GM19023 (cell line): ENCODE measurements around the gene HS3ST1.
A peak's percentile ranks its signal among the peaks of the same experiment; 100 is the strongest.

Experiments
- ATAC-seq: cut with Tn5 transposase; IDR thresholded peaks from one replicate; pipeline ENCODE4 v1.9.1; 2021; ENCODE audit warnings: mild to moderate bottlenecking, moderate library complexity; ENCODE audit not compliant: unreplicated experiment

Gene HS3ST1

DNA sequence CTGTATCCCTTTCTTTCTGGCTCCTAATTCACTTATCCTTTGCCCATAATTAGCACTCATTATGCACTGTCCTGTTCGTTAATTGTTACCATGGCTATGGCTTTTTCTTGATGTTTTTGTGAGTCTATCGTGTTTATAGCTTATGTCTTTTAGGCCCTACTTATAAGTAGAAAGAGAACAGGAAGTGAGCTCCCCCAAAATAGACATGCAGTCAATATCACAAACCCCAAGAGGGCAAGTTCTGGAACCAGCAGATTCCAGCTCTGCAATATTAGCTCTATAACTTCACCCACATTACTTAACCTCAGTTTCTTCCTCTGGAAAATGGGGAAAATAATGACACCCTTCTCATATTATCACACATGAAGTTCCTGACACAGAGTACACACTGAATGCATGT is 7.4 kb upstream of the HS3ST1 start:
- ATAC-seq, result no peak

DNA sequence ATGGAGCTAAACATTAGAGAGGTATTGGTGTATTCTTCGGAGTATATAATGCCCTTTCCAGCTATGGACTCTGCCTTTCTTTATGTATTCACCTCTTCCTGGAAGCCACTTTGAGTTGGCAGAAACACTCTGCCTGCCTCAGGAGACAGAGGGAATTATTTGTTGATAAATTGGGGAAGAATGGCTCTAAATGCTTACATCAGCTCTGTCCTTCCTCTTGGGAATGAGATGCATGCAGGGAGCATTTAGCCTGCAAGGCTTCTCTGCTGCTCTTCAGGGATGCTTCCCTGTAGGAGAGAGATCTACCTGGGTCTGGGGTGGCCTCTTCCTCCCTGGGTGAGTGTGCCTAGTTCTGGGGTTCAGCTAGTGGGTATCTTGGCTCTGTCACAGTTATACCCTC is 6.9 kb upstream of the HS3ST1 start:
- no peak for ATAC-seq

DNA sequence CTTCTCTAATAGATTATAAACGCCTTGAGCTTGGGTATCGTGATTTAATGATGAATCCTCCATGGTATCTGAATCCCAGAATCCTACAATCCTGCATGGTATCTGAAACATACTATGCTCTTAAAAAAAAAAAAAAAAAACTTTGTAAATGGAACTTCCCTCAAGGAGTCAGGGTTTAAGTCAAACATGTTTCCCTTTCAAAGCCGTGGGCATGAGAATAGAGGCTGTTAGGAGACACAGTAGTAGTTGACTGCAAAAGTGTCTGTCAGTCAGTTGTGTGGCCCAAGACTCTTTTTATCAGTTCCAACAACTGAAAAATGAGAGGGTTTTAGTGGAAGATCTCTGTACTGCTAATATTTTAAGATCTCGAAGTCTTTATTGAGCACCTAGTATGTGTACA is 2.4 kb upstream of the HS3ST1 start:
- no peak for ATAC-seq

DNA sequence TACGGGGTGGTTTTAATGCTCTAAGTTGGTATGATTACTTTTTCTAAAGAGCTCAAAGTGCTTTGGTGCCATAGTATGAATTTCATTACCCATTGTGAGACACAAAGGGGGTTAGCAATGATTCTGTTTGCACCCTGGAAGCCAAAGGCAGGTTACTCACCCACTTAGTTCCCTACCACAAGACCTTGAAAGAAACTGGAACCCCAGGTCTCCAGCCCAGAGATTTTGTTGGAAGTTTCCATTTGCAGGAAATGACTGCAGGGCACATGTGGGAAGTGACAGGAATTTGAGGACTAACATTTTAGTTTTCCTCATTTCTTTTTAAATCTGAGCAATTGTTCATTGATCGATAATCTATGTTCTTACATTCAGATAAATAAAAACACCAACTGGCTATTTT is 1.8 kb upstream of the HS3ST1 start:
- no peak for ATAC-seq

DNA sequence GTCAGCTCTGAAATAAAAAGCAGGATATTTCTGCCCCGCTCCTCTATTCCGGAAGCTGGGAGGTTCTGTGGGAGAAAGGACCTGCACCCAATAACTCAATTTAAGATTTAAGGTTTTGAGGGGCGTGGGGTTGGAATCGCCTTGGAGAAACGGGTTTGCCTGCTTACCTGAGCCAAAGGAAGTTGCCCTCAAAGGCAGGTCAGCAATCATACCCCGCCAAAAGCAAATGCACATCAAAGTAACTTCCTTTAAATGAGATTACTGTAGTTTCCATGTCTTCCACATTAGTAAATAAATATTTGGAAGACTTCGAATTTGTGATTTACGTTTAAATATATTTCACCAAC is 978 bp upstream of the HS3ST1 start:
- no peak for ATAC-seq

DNA sequence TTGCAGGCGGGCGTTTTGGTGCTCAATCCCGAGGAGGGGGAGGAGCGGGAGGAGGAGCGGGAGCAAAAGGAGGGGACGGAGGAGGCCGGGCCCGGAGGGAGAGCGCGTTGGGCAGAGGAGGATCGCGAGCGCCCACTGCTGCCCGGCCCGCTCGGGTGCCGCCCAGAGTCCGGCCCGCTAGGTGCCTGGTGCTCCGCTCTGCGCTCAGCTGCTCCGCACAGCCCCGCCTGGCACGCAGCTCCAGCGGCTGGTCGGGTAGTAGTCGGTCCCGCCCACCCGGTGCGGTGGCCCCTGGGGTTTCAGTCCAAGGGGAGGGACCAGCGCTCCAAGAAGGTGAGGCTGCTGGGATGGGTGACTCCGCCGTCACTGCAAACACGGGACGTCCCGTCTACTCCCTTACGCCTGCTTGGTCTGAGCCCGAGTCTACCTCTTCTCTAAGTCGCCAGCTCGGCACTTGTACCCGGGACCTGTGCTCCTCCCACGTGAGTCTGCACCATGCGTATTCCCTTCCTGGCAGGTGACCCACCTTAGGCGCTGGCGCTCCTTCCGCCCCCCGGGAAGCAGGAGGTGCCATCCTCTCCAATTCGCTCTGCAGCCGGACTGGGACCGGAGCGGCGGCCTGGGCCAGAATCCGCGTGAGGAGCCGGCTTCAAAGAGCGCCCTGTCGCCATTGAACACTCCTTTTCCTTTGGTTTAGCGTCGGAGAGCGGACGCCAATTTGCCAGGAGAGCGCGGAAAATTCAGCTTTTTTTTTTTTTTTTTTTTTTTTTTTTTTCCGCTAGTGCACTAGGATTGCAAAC is 405 bp upstream of the HS3ST1 start:
- peak; percentile 82 for ATAC-seq

DNA sequence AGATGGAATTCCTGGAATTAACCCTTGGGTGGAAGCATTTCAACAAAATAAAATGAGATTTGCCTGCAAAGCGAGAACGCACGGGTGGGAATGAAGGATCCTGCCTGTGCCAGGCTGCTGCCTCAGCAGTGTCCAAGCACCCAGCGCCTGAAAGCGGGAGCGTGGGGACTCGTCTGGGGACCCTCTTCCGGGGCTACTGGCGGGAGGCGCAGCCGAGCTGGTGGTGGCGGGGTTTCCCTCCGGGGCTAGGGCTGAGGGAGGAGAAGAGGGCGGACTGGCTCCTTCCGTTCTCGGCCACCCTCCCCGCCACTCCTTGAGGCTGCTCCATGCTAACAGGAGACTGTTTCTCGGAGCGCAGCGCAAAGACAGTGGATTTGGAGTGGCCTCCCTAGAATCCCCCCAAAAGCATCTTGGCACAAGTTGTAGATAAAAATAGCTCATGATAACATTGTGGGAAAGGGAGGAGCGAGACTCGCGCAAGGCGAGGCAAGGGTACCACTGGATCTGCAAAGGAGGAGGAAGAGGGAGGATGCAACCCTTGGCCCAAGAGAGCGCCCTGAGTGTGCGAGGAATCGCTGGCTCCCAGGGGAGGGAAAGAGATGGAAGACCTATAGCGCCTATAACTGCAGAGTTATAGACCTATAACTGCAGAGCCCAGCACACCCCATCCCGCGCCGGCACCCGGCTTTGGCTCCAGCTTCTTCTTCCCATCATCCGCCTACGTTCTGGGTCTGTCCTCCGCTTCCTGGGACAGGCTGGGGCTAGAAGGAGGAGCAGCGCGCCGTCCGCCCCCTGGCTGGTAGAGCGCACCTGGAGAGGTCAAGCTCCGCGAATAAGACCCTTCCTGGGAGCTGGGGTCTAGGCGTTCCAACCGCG is 1.3 kb downstream of the HS3ST1 start:
- no peak for ATAC-seq

DNA sequence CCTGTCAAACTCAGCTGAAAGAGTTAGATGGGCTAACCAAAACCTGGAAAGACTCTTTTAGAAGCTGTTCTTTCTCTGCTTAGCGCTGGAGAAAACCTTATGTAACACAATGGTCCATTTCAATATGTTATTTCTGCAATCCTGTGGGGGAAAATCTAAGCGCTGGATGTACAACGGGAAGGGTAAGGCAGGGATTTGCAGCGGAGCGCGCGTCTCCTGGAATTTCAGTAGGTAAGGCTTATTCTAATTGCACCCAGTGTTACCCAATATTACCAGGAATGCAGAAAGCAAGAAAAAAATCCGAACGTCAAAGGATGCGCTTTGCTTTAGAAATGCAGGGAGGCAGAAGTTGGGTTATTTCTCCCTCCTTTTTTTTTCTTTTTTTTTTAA is 2.0 kb downstream of the HS3ST1 start:
- ATAC-seq, result no peak

DNA sequence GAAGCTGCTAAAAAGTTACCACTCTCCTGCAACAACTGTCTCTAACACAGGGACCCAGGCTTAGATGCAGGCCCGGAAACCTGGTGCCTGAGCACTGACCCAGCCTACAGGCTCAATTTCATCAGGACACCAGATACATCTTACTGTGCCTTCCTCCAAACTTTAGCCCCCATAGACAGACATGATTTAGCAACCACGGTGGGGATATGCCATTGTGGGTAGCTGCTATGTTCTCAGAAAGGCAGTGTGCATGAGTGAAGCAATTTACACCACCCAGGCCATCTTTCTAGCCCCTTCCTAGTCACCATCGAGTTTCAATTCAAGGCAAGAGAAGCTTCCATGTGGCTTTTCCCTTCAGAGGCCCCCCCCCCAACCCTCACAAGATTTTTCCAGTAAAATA is 2.7 kb downstream of the HS3ST1 start:
- ATAC-seq, result no peak

DNA sequence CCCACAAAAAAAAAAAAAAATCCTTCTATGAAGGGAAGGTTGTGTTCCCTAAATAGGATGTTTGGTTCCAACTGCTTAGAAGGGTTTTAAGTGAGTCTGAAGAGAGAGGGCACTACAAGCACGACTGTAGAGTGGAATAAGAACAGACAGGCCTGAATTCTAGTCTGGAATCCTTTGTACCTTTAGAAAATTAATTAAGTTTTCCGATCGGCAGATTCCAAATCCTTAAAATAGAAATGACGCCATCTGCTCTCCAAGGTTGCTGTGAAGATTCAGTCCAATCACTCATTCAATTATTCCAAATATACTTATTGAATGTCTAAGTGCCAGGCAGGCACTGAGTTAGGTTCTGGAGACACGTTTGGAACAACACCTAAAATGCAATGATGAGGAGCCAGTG is 3.8 kb downstream of the HS3ST1 start:
- no peak for ATAC-seq

DNA sequence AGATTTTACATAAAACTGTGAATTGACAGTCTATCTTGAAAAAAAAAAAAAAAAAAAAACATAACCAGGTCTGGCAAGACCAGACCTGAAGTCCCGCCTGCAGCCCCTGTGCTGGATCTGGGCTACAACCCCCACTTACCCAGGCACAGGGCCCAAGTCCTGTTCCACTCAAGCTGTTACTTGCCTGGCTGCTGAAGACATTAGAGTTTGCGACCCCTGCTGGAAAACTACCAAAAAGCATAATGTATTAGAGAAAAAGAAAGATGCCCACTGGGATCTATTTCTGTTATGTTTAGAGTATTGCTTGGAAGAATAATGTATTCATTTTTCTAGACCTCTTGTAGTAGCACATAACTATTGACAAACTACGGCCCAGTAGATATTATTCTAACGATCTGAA is 4.7 kb downstream of the HS3ST1 start:
- ATAC-seq, result no peak

DNA sequence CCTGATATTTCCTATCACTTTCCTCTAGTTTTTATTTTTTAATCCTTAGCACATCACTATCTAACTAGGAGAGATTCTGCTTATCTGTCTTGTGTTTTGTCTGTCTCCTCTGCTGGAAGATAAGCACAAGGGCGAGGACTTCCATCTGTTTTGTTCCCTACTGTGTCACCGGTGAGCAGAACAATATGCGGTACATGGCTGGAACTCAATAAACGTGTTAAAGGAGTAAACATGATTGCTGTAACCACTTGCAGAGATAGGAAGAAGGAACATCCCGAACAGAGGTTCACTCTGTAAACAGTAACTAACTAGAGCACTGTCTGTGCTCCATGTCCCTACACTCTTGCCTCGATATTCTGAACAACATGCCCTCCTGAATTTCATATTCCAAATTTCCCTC is 5.2 kb downstream of the HS3ST1 start:
- no peak for ATAC-seq

DNA sequence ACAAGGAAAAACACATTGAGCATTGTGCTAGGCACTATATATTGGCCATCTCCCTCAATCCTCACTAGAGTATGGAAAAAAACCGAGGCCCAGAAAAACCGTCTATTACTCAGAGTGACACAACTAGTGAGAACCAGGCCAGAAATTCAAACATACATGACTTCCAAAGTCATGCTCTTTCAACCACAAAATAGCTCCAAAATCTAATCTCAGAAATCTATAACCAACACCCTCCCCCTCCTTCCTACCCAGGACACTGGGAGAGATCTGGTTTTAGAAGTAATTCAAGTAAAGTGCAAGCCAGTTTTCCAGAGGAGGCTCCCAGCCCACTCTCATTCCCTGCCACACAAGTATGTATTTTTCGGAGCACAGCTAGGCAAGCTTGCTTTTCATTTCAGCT is 7.6 kb downstream of the HS3ST1 start:
- no peak for ATAC-seq

DNA sequence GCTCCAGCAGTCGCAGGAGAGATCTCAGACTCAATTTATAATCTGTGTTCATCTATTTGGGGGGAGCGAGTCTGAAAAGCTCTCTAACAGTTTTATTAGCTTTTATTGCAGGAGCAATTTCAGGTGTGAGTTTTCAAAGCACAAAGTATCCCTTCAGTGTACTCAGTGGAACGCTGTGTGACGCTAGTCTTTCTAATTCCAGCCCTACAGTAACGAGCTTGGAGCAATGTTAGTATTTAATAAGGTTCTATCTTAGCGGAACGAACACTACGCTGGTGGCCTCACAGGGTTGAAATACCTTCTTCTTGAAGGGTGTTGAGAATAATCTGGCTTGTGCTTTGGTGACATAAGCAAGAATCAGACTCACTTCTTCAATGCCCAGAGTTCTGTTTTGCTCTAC is 8.4 kb downstream of the HS3ST1 start:
- no peak for ATAC-seq

DNA sequence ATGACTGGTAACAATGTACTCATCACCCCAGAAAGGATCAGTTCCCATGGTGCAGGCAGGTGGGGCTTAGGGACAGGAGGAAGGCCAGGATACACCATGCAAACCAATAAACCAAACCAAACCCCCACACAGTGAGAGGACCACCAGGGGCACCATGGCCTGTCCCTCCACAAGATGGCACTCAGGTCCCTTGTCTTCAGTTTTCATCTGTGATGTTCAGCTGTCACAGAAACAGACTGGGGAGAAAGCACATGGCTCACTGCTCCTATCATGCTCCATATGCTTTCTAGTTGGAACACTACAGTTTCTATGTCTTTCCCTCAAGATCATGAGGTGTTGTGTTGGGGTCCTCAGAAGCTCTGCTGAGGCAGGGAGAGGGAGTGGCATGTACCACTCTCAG is 10.1 kb downstream of the HS3ST1 start:
- no peak for ATAC-seq

DNA sequence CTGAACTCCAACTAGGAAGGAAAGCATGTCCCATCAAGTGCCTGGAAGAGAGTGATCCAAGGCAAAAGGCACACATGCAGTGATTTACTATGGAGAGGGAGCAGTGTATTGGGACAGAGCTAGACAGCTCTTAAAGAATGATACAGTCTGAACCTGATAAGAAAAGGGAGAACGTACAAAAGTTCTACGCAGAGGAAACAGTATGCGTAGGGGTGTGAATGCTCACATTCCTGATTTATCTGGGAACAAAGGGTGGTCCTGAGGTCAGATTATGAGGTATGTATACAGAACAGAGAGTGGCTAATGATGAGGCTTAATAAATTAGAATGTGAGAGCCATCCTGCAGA is 12.0 kb downstream of the HS3ST1 start:
- ATAC-seq, result no peak

DNA sequence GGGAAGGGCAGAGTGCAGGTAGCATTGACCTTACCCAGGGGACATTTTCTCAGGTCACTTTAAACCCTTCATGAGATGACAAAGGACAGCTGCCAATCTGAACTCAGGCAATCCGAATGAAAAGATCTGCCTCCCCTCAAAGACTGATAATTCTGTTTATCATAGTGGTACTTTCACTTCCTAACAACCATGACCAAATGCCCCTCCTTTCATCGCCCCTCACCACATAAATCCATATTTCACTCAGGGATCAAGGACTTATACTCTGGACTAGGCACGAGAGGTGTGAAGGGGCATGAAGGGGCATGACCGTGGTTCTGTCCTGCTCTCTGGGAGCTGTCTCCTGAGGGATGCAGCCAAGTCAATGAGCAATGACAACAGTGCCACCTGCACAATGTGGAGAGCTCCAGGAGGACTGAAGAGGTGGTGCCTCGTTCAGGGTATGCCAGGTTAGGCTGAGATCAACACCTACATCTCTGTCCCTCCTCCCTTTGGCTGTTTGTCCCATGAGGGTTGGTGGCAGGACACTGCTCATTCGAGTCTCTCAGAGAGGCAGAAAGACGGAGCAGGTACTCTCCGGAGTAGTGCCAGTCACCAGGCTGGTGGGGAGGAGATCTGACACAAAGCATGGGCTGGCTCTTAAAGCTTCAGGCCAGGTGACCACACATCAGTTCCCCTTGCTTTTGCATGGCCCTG is 12.5 kb downstream of the HS3ST1 start:
- ATAC-seq, result peak; percentile 37

DNA sequence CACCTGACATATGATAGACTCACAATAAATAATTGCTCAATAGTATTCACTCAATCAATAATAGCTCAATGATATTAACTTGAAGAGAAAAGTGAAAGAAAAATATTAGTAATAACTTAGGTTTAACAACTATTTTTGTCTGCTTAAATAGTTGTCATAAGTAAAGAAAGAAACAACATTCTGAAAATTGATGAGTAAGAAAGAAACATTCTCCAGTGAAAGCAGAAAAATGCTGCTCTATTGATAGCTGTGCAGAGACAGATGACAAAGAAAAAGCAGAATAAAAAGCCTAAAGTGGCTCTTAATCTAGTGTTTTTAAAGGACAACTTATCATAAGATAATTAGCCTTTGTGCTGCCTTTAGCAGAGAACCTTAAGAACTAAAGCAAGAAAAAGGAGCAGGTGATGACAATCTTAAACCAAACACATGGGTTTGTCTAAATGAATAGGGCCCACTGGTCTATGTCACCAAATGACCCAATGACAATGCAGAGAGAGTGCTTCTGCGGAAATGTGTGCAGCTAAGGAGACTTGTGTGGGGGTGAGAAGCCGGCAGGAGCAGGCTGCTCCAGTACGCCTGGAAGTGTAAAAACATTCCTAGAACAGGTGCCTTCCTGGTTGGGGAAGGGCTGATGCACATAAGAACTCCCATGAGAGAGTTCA is 13.2 kb downstream of the HS3ST1 start:
- peak; percentile 53 for ATAC-seq

DNA sequence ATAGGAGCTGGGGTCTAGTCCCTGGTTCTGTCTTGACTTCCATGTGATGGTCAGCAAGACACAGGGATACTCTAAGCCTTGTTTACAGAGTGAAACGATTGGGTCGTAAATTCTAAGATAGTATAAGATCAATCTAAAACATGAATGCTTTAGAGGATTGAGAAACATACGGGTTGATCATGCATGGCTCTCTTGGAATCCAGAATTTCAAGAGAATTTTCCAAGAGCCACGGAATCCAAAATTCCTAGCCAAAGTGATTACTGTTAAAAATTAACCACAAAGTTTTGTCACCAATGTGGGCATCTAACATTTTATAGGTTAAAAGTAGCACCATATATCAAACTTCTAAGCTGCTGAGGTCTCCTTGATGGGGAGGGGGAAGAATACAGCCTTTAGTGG is 16.5 kb downstream of the HS3ST1 start:
- no peak for ATAC-seq

DNA sequence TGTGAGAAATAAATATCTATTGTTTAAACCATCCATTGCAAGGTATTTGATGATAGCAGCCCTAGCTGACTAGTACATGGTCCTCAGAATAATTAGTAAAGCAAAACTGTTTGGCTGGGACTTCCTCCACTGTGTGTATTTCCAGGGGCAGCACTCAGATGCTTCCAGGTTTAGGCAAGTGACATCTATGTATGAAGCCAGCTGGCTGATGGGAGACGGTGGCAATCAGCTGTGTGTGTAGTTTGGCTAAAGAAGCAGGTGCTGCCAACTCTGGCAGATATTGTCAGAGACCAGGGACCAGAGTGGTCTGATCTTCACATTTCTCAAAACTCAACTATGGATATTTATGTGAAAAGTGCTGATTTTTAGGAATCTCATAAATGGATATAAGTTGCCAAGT is 19.1 kb downstream of the HS3ST1 start:
- no peak for ATAC-seq

DNA sequence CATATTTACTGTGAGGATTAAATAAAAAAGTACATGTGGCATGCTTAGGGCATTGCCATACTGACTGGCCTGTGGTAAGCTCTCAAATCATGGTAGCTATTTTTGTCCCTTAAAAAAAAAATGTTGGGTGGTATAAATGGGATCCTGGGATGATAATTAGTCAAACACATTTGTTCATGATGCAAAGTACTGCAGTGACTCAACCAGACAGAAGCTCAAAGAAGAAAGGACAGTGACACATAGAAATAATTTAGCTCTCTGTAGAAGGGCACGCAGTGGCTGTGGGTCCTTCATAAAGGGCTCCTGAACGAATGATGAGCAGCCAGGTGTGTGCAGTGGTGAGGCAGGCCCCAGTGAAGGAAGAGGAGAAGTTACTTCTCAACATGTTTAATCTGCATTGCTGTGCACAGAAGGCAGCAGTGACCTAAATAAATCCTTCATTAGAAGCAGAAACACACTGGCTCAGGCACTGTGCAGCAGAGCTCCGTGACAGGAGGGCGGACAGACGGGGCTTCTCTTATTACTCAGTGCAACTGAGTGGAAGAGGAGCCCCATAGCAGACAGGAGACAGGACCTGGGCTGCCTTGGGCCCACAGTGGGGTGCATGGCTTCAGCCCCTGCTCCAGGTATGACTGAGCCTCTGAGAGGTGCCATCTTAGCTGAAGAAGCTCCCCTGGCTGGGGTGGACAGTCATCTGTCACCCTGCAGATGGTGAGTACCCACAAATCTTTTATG is 20.3 kb downstream of the HS3ST1 start:
- no peak for ATAC-seq
